Activated T-helper 1 cell treated with anti-CD3 and anti-CD28 coated beads, Interleukin-12 subunit alpha, Interleukin-12 subunit beta, Interleukin-2, Interleukin-4 antibody, amounts not matched to agents 30 ng/mL and 10 ng/mL and 1 ng/mL, durations not matched to agents 14 hours and 24 hours and 36 hours (primary cell): Measurements from ENCODE around the gene TUBB8. TPM values are rescaled to one million over a fixed set of nuclear protein-coding genes. Genes with fewer than 3 reads are reported as not detected.
A peak's percentile ranks its signal among the peaks of the same experiment; 100 is the strongest.
"Not testable (repeated sequence)": the region's sequence is repeated elsewhere in the genome, so short reads cannot be mapped to it uniquely, and the experiment has no call there.

ENCODE experiments used
- DNase-seq: peaks from one replicate; pipeline ENCODE4 v3.0.0; 2021; ENCODE audit warnings: low spot score
- H3K27ac Mint-ChIP-seq: one replicate; pipeline ENCODE4 v1.8.0; 2021; ENCODE audit warnings: mild to moderate bottlenecking, mixed read lengths
- H3K27me3 Mint-ChIP-seq: one replicate; pipeline ENCODE4 v1.8.0; 2022; ENCODE audit warnings: mild to moderate bottlenecking, moderate library complexity, mixed read lengths; ENCODE audit not compliant: insufficient read depth
- H3K36me3 Mint-ChIP-seq: one replicate; pipeline ENCODE4 v1.8.0; 2021; ENCODE audit warnings: low read depth, mixed read lengths
- H3K4me1 Mint-ChIP-seq: one replicate; pipeline ENCODE4 v1.8.0; 2021; ENCODE audit warnings: low read depth, mixed read lengths
- H3K4me3 Mint-ChIP-seq: one replicate; pipeline ENCODE4 v1.8.0; 2021; ENCODE audit warnings: mild to moderate bottlenecking, moderate library complexity, mixed read lengths
- H3K9me3 Mint-ChIP-seq: one replicate; pipeline ENCODE4 v1.8.0; 2021; ENCODE audit warnings: mixed read lengths
- intact Hi-C: fragments of 100-400 bp; cut with micrococcal nuclease; formaldehyde crosslinking; loops from one replicate; pipeline ENCODE4 v1.15.1; 2024
- total RNA-seq: library from RNA; stranded (reverse); gene quantifications from 2 replicates; pipeline ENCODE4 v1.2.3, GENCODE V29; 2022

TUBB8 gene
- total RNA-seq, 1 donor from 2014 or later = not detected

- H3K4me1 Mint-ChIP-seq, H3K36me3 Mint-ChIP-seq, H3K9me3 Mint-ChIP-seq, H3K27me3 Mint-ChIP-seq, H3K4me3 Mint-ChIP-seq, H3K27ac Mint-ChIP-seq, intact Hi-C loops: not testable (repeated sequence)
- peak; percentile 14 for DNase-seq
Measured at GRCh38 chr10:10261-10971, 38.7 kb downstream of the TUBB8 start.

Other genes with a start within 250 kb of the TUBB8 start
- gene ZMYND11, start 86.2 kb upstream of the TUBB8 start, total RNA-seq = 31.1 and 31.4 TPM in 2 replicates